ENCODE data around the gene MTMR1.

MTMR1 gene

GRCh38 chrX:150692831-150693724 lies at the start of gene MTMR1:
TSS of gene MTMR1 (plus strand) at chrX:150693396. CDS start at chrX:150693531, 135 bp downstream.
- no peak for DNase-seq

- no peak for DNase-seq
These were observed 49.2 kb upstream of the MTMR1 start for GRCh38 chrX:150643958-150644357.

DNA sequence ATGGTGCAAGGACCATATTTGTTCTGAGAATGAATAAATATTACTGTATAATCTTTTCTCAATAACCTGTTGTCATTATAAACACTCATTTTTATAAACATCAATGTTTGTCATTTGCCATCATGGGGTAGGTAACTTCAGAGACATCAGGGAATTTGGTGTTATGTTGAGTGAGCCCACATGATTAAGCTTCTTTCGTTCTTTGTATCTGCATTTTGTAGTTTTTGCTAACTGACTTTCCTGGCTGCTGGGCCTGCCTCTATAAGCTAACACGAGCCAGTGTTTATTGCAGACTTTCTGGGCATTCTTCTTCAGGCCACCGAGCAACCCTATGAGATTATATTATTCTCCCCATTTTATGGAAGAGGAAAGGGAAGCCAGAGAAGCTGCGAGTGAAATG lies 48.8 kb upstream of the MTMR1 start:
- no peak for DNase-seq

DNA sequence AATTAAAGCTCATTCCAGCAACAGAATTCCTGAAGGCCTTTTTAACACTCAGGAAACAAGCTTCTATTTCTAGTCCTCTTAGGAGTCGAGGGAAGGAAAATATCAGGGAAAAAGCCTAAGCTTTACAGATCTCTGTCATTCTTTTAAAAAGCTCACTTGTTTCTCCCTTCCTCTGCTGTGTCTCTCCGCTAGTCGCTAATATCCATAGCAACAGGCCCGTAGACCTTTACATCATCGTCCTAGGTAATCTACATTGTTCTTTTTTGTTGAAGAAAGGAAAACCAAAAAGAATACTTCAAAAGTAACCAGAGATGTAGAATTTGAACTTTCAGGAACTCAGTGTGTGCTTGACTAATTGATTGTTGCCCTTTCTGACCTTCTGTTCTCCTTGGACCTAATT lies 45.9 kb upstream of the MTMR1 start:
- DNase-seq: no peak

GRCh38 chrX:150648296-150648940 lies 44.8 kb upstream of the MTMR1 start:
- DNase-seq: no peak

DNA sequence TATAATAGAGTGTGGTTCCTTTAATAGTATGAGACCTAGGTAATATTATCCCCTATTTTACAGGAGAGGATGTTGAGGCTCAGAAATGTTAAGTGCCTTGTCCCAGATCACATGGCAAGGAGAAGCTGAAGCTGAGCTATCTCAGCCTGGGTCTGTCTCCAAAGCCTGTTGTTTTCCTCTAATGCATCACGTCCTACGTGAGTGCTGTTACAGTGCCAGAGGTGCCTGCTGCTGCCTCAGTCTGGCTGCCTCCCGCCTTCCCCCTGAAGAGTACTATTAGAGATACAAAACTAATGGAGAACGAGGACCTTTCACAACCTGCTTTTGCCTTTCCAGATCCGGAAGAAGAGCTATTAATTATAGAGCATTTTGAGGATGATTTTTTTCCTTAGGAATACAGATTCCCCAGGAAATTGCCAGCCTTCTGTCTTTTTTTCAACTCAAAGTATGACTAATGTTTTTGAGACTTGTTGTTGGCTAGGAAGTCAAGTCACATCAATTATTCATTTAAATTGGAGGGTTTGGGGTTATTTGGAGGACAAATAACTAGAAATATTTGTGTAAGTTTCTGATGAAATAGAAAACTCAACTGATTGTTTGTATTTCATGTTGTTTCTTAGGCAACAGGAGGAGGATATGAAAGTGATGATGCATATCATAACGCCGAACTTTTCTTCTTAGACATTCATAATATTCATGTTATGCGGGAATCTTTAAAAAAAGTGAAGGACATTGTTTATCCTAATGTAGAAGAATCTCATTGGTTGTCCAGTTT lies 43.9 kb upstream of the MTMR1 start:
- peak; percentile 76 for DNase-seq

GRCh38 chrX:150651906-150652305 lies 41.3 kb upstream of the MTMR1 start:
- peak; percentile 37 for DNase-seq

GRCh38 chrX:150655788-150656187 lies 37.4 kb upstream of the MTMR1 start:
- DNase-seq: no peak

GRCh38 chrX:150663073-150663472 lies 30.1 kb upstream of the MTMR1 start:
- DNase-seq: no peak

DNA sequence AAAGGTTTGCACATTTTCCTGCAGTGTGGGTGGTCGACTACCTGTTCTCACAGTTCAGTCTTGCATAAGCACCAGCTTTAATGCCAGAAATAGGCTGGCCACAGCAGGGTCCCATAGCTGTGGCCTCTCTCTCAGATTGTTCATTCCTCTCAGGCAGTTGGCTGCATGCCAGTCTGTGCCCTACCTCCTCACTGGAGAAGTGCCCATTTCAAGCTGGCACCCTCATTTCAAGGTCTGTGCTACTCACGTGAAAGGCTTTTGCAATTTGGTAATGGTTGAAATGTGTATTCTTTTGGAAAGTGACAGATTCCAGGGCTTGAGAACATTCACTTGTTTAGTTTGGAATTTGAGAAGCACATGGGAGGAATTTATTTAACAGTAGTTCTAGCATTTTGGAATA lies 28.9 kb upstream of the MTMR1 start:
- DNase-seq: no peak

- DNase-seq: no peak
These were observed 17.0 kb upstream of the MTMR1 start for GRCh38 chrX:150676221-150676620.

- DNase-seq: no peak
These were observed 12.2 kb upstream of the MTMR1 start for GRCh38 chrX:150680974-150681373.

GRCh38 chrX:150683112-150683511 lies 10.1 kb upstream of the MTMR1 start:
- no peak for DNase-seq

DNA sequence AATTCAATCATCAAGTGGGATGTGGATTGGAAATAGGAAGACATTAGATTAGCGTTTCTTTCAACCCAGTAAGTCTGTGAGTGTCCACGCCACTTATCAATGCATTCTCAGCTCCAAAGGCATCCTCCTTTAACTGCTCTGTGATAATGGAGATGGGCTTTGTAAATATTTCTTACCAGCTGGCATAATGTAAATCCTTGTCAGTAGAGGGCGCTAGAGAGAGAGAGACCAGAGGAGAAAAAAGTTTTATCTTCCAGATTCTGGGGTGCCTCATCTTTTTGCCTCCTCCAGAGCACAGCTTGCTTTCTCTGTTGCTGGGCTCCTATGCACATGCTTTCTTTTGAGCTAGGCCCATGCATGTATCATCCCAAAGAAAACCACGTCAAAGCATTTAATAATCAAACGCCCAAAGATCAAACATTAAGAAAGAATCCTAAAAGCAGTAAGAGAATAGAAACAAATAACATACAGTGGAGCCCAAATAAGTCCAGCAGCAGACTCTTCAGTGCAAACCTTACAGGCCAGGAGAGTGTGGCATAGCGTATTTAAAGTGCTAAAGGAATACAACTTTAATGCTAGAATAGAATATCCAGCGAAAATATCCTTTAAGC lies 9.6 kb upstream of the MTMR1 start:
- peak; percentile 44 for DNase-seq

GRCh38 chrX:150688911-150689451 lies 4.2 kb upstream of the MTMR1 start:
- DNase-seq: no peak

- DNase-seq: peak; percentile 53
These were observed 3.1 kb upstream of the MTMR1 start for GRCh38 chrX:150690126-150690525.

GRCh38 chrX:150692296-150692695 lies 900 bp upstream of the MTMR1 start:
- no peak for DNase-seq

GRCh38 chrX:150693725-150694574 lies 754 bp downstream of the MTMR1 start:
- peak; percentile 61 for DNase-seq

DNA sequence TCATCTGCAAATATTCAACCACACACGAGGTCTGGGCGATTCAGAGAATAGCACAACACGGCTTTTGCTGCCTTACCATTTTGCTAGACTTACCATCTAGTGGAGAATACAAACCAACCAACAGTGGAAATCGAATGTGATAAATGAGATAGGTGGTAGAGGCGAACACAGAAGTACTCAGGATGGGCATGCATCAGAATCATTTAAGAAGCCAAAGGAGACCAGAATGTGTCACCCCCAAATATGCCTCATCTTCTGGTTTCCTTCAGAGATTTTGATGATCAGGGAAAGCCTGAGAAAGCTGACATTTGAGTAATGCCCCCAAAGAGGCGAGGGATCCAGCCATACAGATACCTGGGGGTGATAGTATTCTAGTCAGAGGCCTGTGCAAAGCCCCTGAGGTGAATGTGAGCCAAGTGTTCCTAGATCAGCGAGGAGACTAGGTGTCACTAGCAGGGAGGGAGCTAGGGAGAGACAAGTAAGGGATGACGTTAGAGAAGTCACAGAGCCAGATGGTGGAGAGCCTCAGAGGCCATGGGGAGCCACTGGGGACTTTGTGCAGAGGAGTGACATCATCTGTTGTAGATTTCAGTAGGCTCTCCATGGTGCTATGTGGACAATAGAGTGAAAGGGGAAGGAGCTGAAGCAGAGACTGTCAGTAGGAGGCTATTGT lies 1.7 kb downstream of the MTMR1 start:
- peak; percentile 80 for DNase-seq

- DNase-seq: peak; percentile 70
These were observed 3.1 kb downstream of the MTMR1 start for GRCh38 chrX:150696331-150696730.

DNA sequence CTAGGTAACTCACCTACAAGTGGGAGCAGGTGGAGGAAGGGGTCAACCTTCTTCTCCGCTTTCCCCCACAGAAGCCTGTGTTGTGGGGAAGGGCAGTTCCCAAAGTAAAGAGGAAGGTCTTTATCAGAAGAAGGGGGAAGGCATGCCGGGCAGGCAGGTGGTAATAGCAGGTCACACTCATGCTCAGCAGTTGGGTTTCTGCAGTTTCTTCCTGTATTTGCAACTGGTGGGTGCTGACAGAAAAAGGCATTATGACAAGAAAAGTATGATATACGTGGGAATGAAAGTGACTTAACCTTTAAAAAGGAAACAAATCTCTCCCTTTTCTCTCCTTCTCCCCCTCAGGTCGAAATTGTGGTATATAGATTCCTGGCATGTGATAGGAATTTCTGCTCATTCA lies 3.7 kb downstream of the MTMR1 start:
- peak; percentile 59 for DNase-seq

Data from inflammatory macrophage treated with lipopolysaccharide for 4 hours (primary cell).